Natural killer cell (primary cell): ENCODE measurements around the gene BMPR2. TPM values are rescaled to one million over a fixed set of nuclear protein-coding genes. Genes with fewer than 3 reads are reported as not detected.
"Not testable (repeated sequence)": the region's sequence is repeated elsewhere in the genome, so short reads cannot be mapped to it uniquely, and the experiment has no call there.

ENCODE experiments used
- ATAC-seq, 3 donors: fragments of 150-1000 bp in 2 of 3; fragments of 200-7000 bp in 1 of 3; cut with Tn5 transposase; 1 replicate in 1 of 3; 2 replicates in 2 of 3; pipeline ENCODE4 v1.10.0; 2021; ENCODE audit warnings: mild to moderate bottlenecking in 2 of 3, moderate library complexity in 2 of 3
- DNase-seq, 2 donors: peaks; one replicate each; pipeline versions ENCODE4 v3.0.0 to v3.0.0-alpha.2; 2013 to 2021; ENCODE audit warnings: mixed read lengths in 1 of 2
- H3K27ac ChIP-seq: one replicate; pipeline ENCODE4 v1.5.1; 2013; ENCODE audit warnings: mild to moderate bottlenecking, low read length
- H3K27me3 ChIP-seq: one replicate; pipeline ENCODE4 v1.6.1; 2013; ENCODE audit warnings: low read length; ENCODE audit not compliant: control insufficient read depth, insufficient read depth
- H3K36me3 ChIP-seq: one replicate; pipeline ENCODE4 v1.6.1; 2013; ENCODE audit warnings: low read length; ENCODE audit not compliant: control insufficient read depth, insufficient read depth
- H3K4me1 ChIP-seq: one replicate; pipeline ENCODE4 v1.6.1; 2013; ENCODE audit warnings: low read length; ENCODE audit not compliant: control insufficient read depth, insufficient read depth
- H3K4me3 ChIP-seq: one replicate; pipeline ENCODE4 v1.5.1; 2013; ENCODE audit warnings: low read length
- H3K9me3 ChIP-seq: one replicate; pipeline ENCODE4 v1.6.1; 2013; ENCODE audit warnings: low read length; ENCODE audit not compliant: control insufficient read depth, insufficient read depth
- H3K27ac Mint-ChIP-seq, 2 donors: one replicate each; pipeline ENCODE4 v1.8.0; 2022; ENCODE audit warnings: mild to moderate bottlenecking in 2 of 2, mixed read lengths in 2 of 2, moderate library complexity in 1 of 2
- H3K27me3 Mint-ChIP-seq, 2 donors: one replicate each; pipeline ENCODE4 v1.8.0; 2022; ENCODE audit warnings: low read depth in 2 of 2, mixed read lengths in 2 of 2
- H3K36me3 Mint-ChIP-seq: one replicate; pipeline ENCODE4 v1.8.0; 2022; ENCODE audit warnings: mixed read lengths
- H3K4me1 Mint-ChIP-seq, 2 donors: one replicate each; pipeline ENCODE4 v1.8.0; 2022; ENCODE audit warnings: mixed read lengths in 2 of 2
- H3K4me3 Mint-ChIP-seq: one replicate; pipeline ENCODE4 v1.8.0; 2022; ENCODE audit warnings: mild to moderate bottlenecking, moderate library complexity, mixed read lengths
- H3K9me3 Mint-ChIP-seq, 2 donors: one replicate each; pipeline ENCODE4 v1.8.0; 2022; ENCODE audit warnings: mixed read lengths in 2 of 2
- WGBS: methylation state at CpG from one replicate; pipeline ENCODE4 v1.1.7; 2013; ENCODE audit warnings: missing lambda C conversion rate; ENCODE audit not compliant: insufficient coverage; 5-methylcytosine and 5-hydroxymethylcytosine counted together
- intact Hi-C: fragments of 100-400 bp; cut with micrococcal nuclease; formaldehyde crosslinking; loops from one replicate; pipeline ENCODE4 v1.14.2; 2022
- total RNA-seq, 4 donors: library from RNA; stranded (reverse); fragments of 120-200 nt in 1 of 4; gene quantifications; one replicate each; pipeline versions ENCODE4 v1.2.3 to v1.2.4, GENCODE V29; 2013 to 2022
- TF ChIP-seq, protein P1 (sequence below): fragments of 200-600 bp; IDR thresholded peaks from one replicate; pipeline ENCODE4 v1.8.0; 2022; ENCODE audit warnings: antibody characterized with exemption

BMPR2 gene
- total RNA-seq, 3 donors from 2014 or later (not counting 1 experiment from before 2014, with no cell fraction given), result 17.8 to 25.5 (median 23.2) TPM

GRCh38 chr2:202494300-202495229, 118.4 kb downstream of the BMPR2 start:
- WGBS, result 93% methylated on average over 13 of the region's 13 CpGs
- ATAC-seq (no peak), DNase-seq (no peak)
- Histone ChIP-seq H3K27ac (no peak overlapping the region), H3K4me1 (no peaks in the 10 kb centered on the region), H3K4me3 (no peak overlapping the region), H3K27me3 (no peaks in the 10 kb centered on the region), H3K36me3 (no peaks in the 10 kb centered on the region), H3K9me3 (no peaks in the 10 kb centered on the region)
- Mint-ChIP-seq H3K4me3 (no peak overlapping the region), H3K4me1 (peaks cover 0 to 3% of the 10 kb centered on the region in 2 donors), H3K36me3 (no peaks in the 10 kb centered on the region), H3K27me3 (no peaks in the 10 kb centered on the region), H3K9me3 (no peaks in the 10 kb centered on the region), H3K27ac (no peak overlapping the region)
- TF ChIP-seq, protein P1, sequence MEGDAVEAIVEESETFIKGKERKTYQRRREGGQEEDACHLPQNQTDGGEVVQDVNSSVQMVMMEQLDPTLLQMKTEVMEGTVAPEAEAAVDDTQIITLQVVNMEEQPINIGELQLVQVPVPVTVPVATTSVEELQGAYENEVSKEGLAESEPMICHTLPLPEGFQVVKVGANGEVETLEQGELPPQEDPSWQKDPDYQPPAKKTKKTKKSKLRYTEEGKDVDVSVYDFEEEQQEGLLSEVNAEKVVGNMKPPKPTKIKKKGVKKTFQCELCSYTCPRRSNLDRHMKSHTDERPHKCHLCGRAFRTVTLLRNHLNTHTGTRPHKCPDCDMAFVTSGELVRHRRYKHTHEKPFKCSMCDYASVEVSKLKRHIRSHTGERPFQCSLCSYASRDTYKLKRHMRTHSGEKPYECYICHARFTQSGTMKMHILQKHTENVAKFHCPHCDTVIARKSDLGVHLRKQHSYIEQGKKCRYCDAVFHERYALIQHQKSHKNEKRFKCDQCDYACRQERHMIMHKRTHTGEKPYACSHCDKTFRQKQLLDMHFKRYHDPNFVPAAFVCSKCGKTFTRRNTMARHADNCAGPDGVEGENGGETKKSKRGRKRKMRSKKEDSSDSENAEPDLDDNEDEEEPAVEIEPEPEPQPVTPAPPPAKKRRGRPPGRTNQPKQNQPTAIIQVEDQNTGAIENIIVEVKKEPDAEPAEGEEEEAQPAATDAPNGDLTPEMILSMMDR, result no peak
- intact Hi-C loops, result no loop called here

- Histone ChIP-seq H3K36me3 (no peaks in the 10 kb centered on the region), H3K4me1 (no peaks in the 10 kb centered on the region), H3K27ac (no peak overlapping the region), H3K9me3 (no peaks in the 10 kb centered on the region), H3K27me3 (no peaks in the 10 kb centered on the region), H3K4me3 (no peak overlapping the region)
- H3K4me3 Mint-ChIP-seq, result no peak overlapping the region
- TF ChIP-seq, protein P1, result no peak
- ATAC-seq, result no peak
- H3K27ac Mint-ChIP-seq, result no peak overlapping the region
- H3K4me1 Mint-ChIP-seq, result peaks cover 0 to 3% of the 10 kb centered on the region in 2 donors
- DNase-seq, result no peak
- intact Hi-C loops, result no loop called here
- no peaks in the 10 kb centered on the region for H3K9me3 Mint-ChIP-seq
- H3K27me3 Mint-ChIP-seq, result no peaks in the 10 kb centered on the region
- no peaks in the 10 kb centered on the region for H3K36me3 Mint-ChIP-seq
- WGBS, result 96% methylated on average over 23 of the region's 23 CpGs
These were observed 119.1 kb downstream of the BMPR2 start for GRCh38 chr2:202495230-202495604.

DNA sequence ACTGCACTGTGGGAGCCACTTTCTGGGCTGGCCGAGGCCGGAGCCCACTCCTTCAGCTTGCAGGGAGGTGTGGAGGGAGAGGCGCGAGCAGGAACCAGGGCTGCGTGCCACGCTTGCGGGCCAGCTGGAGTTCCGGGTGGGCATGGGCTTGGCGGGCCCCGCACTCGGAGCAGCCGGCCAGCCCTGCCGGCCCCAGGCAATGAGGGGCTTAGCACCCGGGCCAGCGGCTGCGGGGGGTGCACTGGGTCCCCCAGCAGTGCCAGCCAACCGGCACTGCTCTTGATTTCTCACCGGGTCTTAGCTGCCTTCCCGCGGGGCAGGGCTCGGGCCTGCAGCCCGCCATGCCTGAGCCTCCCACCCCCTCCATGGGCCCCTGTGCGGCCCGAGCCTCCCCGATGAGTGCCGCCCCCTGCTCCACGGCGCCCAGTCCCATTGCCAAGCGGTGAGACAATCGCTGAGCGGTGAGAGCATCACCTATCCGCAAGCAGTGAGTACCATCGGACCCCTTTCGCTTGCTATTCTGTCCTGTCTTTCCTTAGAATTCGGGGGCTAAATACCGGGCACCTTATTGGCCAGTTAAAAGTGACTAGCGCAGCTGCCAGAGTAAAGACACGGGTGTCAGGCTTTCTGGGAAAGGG, 120.8 kb downstream of the BMPR2 start:
- H3K27me3 Mint-ChIP-seq, H3K4me1 Mint-ChIP-seq, H3K27ac ChIP-seq, H3K4me1 ChIP-seq, intact Hi-C loops, H3K36me3 Mint-ChIP-seq, H3K9me3 ChIP-seq, H3K9me3 Mint-ChIP-seq, H3K27me3 ChIP-seq, H3K4me3 Mint-ChIP-seq, H3K27ac Mint-ChIP-seq, DNase-seq, H3K36me3 ChIP-seq, H3K4me3 ChIP-seq, ATAC-seq: not testable (repeated sequence)
- WGBS, result 98% methylated on average over 38 of the region's 38 CpGs

DNA sequence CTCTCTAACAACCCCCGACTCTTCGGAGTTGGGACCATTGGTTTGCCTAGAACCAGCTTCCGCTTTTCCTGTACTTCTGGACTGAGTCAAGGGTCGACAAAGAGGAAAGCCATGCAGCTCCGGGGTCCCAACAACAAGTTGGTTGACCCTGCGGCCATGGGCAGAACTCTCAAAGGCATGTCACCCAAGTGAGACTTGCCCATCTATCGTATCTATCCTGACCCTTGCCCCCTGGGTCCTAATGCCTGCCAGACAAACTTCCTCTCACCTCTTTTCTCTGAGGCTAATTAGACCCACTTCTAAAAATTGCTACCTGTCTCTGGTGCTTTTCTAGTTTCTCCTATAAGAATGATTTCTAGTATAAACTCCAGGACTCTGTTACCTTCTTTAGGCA, 121.3 kb downstream of the BMPR2 start:
- ATAC-seq, H3K27ac ChIP-seq, DNase-seq, H3K4me3 ChIP-seq, H3K9me3 ChIP-seq, H3K4me1 ChIP-seq, H3K4me1 Mint-ChIP-seq, intact Hi-C loops, H3K27ac Mint-ChIP-seq, H3K4me3 Mint-ChIP-seq, H3K9me3 Mint-ChIP-seq, H3K36me3 ChIP-seq, H3K27me3 ChIP-seq, H3K36me3 Mint-ChIP-seq, H3K27me3 Mint-ChIP-seq: not testable (repeated sequence)
- WGBS, result 95% methylated on average over 7 of the region's 7 CpGs

- H3K27me3 ChIP-seq, H3K4me3 ChIP-seq, intact Hi-C loops, H3K9me3 ChIP-seq, H3K9me3 Mint-ChIP-seq, H3K36me3 ChIP-seq, H3K27me3 Mint-ChIP-seq, H3K36me3 Mint-ChIP-seq, H3K4me1 Mint-ChIP-seq, H3K4me3 Mint-ChIP-seq, H3K27ac ChIP-seq, H3K4me1 ChIP-seq, DNase-seq, H3K27ac Mint-ChIP-seq, ATAC-seq: not testable (repeated sequence)
- WGBS, result 96% methylated on average over 6 of the region's 7 CpGs
These were observed 123.7 kb downstream of the BMPR2 start for GRCh38 chr2:202499841-202500240.

DNA sequence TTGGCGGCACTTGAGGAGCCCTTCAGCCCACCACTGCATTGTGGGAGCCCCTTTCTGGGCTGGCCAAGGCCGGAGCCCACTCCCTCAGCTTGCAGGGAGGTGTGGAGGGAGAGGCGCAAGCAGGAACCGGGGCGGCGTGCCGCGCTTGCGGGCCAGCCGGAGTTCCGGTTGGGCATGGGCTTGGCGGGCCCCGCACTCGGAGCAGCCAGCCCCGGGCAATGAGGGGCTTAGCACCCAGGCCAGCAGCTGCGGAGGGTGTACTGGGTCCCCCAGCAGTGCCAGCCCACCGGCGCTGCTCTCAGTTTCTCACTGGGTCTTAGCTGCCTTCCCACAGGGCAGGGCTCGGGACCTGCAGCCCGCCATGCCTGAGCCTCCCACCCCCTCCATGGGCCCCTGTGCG, 127.1 kb downstream of the BMPR2 start:
- H3K9me3 Mint-ChIP-seq, H3K4me3 ChIP-seq, H3K27ac Mint-ChIP-seq, H3K27ac ChIP-seq, H3K9me3 ChIP-seq, H3K27me3 Mint-ChIP-seq, H3K36me3 ChIP-seq, intact Hi-C loops, H3K27me3 ChIP-seq, H3K36me3 Mint-ChIP-seq, H3K4me3 Mint-ChIP-seq, H3K4me1 ChIP-seq, DNase-seq, H3K4me1 Mint-ChIP-seq, ATAC-seq: not testable (repeated sequence)
- WGBS, result 97% methylated on average over 21 of the region's 21 CpGs
